ENCODE measurements around the gene ZNF273.
"Not testable (repeated sequence)": the region's sequence is repeated elsewhere in the genome, so short reads cannot be mapped to it uniquely, and the experiment has no call there.

ZNF273 gene

DNA sequence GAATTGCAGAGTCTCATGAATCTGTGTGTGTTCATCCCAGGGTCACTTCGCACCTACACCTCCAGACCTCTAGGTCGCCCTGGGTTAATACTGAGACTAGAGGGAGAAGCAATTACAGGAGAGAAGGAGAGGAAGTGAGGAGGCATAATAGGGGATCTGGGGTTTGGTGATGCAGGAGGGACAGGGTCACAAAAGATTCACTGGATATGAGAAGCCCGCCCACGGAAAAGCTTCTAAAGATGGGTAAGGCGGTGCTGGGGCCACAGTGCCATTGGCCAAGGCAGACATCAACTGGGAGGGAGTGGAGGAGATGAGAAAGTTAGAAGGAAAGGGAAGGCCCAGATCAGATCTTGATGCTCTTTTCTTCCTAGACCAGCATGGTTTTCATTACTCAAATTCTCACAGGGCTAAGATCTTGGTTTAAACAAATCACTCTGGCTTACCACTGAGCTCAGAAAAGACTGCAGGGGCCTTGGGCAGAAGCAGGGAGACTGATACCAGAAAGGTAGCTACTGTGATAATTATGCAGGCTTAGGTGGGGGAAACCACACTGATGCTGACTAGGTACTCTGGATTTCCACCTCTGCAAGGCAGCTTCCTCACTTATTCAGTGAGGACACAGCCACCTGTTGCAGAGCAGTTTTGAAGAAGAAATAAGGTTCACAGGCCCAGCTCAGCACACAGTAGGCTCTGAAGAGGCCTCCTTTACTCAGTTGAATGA lies 17.4 kb upstream of the ZNF273 start:
- Histone ChIP-seq H3K9ac (ENCODE audit: low read depth, low read length) (no peak overlapping the region), H3K36me3 (ENCODE audit: control insufficient read depth, insufficient read depth, low read length) (no peaks in the 10 kb centered on the region), H3K9me3 (ENCODE audit: control insufficient read depth, insufficient read depth, low read length) (no peaks in the 10 kb centered on the region), H3K27me3 (ENCODE audit: control insufficient read depth, insufficient read depth, low read length) (peaks cover 79% of the 10 kb centered on the region), H3K4me3 (ENCODE audit: low read depth, low read length) (no peak overlapping the region), H3K4me1 (ENCODE audit: control insufficient read depth, insufficient read depth, low read length) (peaks cover 4% of the 10 kb centered on the region)

DNA sequence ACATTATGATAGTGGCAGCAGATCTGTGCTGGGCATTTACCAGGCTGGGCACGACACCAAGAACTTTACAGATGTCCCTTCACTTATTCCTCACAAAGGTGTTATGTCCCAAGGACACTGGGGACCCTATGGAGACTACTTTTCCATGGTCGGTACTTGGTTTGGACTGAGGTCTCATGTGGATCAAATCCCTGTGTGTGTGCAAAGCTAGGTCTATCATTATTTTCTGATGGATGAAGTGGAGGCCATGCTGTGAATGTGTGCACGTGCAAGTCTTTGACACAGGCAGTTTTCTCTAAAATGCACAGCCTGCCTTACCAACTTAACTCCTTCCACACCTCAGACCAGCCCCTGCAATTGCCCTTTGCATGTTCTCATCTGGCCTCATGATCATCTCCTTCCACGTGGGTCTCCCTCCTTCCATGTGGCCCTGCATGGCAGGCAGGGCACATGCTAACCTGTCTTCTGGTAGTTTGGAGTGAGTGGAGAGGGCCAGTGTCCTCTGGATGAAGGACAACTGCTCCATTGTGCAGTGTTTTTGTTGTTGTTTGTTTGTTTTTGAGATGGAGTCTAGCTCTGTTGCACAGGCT lies 16.0 kb upstream of the ZNF273 start:
- H3K9ac ChIP-seq (ENCODE audit: low read depth, low read length) = no peak overlapping the region
- H3K36me3 ChIP-seq (ENCODE audit: control insufficient read depth, insufficient read depth, low read length) = no peaks in the 10 kb centered on the region
- no peaks in the 10 kb centered on the region for H3K9me3 ChIP-seq (ENCODE audit: control insufficient read depth, insufficient read depth, low read length)
- peaks cover 77% of the 10 kb centered on the region for H3K27me3 ChIP-seq (ENCODE audit: control insufficient read depth, insufficient read depth, low read length)
- H3K4me1 ChIP-seq (ENCODE audit: control insufficient read depth, insufficient read depth, low read length) = peaks cover under 1% of the 10 kb centered on the region
- H3K4me3 ChIP-seq (ENCODE audit: low read depth, low read length) = no peak overlapping the region

DNA sequence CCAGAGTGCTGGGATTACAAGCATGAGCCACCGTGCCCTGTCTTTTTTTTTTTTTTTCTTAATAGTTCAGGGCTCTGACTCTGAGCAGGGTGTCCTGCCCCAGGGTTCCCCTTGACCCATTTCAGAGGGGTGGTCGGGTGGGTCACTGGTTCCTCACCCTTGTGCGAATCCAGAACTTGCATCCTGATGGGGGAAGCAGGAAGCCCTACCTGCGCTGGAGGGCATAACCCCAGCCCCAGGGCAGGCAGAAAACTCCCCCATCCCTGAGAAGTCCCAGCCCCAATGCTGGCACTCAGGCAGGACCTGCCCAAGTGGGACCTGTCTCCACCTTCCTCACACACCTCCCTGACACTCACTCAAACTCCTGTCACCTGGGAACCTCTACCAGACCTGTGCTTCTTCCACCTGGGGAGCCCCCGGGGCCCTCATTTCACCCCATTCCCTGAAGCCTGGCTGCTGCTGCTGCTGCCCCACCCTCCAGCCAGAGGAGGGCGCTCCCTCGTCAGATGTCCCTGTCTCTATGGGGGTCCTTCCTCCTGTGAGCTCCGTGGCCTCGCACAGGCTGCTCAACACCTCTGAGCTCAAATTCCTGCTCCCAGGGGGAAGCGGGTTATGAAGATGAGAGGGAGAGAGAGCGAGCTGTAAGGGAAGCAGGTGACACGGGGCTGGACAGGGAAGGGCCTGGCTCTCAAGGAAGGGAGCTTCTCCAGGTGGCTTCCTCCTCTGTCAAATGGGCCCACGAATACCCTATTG lies 15.1 kb upstream of the ZNF273 start:
- no peaks in the 10 kb centered on the region for H3K36me3 ChIP-seq (ENCODE audit: control insufficient read depth, insufficient read depth, low read length)
- peaks cover 68% of the 10 kb centered on the region for H3K27me3 ChIP-seq (ENCODE audit: control insufficient read depth, insufficient read depth, low read length)
- peak overlapping the region; percentile 79 for H3K4me3 ChIP-seq (ENCODE audit: low read depth, low read length)
- no peaks in the 10 kb centered on the region for H3K4me1 ChIP-seq (ENCODE audit: control insufficient read depth, insufficient read depth, low read length)
- no peak overlapping the region for H3K9ac ChIP-seq (ENCODE audit: low read depth, low read length)
- no peaks in the 10 kb centered on the region for H3K9me3 ChIP-seq (ENCODE audit: control insufficient read depth, insufficient read depth, low read length)

DNA sequence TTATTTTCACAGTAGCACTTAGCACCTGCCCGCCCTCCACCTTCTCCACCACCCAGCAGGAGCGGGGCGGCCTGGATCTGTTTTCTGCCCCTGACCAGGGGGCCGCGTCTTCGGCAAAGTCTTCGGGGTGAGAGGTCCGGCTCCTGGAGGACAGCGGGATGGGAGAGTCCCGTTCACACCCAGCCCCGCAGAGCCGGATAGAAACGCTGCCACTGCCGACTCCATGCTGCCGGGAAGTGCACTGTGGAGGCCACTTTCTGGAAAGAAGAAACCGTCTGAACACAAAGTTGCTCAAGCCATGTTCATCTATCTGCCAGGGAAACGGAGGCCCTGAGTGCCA lies 14.5 kb upstream of the ZNF273 start:
- Histone ChIP-seq H3K4me3 (ENCODE audit: low read depth, low read length) (peak overlapping the region; percentile 79), H3K36me3 (ENCODE audit: control insufficient read depth, insufficient read depth, low read length) (no peaks in the 10 kb centered on the region), H3K9me3 (ENCODE audit: control insufficient read depth, insufficient read depth, low read length) (no peaks in the 10 kb centered on the region), H3K4me1 (ENCODE audit: control insufficient read depth, insufficient read depth, low read length) (no peaks in the 10 kb centered on the region), H3K9ac (ENCODE audit: low read depth, low read length) (no peak overlapping the region), H3K27me3 (ENCODE audit: control insufficient read depth, insufficient read depth, low read length) (peaks cover 62% of the 10 kb centered on the region)

DNA sequence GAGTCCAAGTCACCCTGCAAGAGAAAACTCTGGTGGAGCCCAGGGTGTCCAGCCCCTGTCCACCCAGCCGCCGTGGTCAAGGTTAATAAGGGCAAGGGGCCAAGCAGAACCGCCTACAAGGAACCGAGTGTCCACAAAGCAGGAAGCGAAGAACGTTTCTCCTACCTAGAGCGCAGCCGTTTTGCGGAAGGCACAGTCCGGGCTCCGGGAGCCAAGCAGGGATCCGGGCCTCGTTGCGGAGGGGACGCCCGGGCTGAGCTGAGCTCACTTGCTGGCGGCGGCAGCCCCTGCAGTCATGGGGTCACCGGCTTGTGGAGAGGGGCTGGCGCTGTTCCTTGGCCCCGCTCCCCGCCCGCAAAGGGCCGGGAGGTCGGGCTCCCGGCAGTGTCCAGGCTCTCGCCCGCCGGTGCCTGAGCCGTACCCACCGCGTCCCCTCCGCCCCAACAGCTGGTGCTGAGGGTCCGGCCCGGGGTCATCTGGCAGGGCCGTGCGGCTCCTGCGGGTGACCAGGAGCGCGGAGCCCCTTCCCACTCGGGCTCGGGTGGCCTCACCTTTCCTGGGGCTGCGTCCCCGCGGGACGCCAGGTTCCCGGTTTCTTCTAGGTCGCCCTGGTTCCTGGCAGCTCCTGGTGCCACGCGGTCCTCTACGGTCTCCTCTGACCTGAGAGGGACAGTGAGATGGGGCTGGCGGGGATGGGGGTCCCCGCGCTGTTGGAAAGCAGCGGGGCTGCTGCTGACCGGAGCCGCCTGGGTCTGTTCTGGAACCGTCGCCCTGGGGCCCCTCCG lies 14.0 kb upstream of the ZNF273 start:
- peak overlapping the region; percentile 79 for H3K4me3 ChIP-seq (ENCODE audit: low read depth, low read length)
- no peaks in the 10 kb centered on the region for H3K36me3 ChIP-seq (ENCODE audit: control insufficient read depth, insufficient read depth, low read length)
- H3K4me1 ChIP-seq (ENCODE audit: control insufficient read depth, insufficient read depth, low read length) = no peaks in the 10 kb centered on the region
- H3K9me3 ChIP-seq (ENCODE audit: control insufficient read depth, insufficient read depth, low read length) = no peaks in the 10 kb centered on the region
- peaks cover 56% of the 10 kb centered on the region for H3K27me3 ChIP-seq (ENCODE audit: control insufficient read depth, insufficient read depth, low read length)
- H3K9ac ChIP-seq (ENCODE audit: low read depth, low read length) = peak overlapping the region; percentile 73

DNA sequence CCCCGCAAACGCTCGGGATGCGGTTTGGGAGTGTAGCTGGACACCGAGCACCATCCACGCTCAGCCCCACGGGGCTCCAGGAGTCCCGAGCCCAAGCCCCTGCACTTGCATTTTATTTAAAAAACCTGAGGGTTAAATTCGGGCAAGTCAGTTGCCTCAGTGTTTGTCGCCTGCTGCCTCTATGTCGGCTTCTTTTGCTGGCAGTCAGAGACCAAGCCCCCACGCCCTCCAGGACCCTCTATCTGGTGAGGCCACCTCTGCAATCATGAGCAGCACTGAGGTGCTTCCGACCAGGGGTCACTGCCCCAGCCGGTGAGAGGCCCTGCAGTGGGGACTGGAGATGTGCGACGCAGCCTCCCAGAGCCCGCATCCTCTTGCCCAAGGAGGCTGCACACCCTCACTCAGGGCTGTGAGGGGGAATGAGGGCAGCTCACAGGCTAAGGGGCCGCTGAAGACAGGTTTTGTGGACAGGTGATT lies 13.3 kb upstream of the ZNF273 start:
- Histone ChIP-seq H3K4me1 (ENCODE audit: control insufficient read depth, insufficient read depth, low read length) (no peaks in the 10 kb centered on the region), H3K4me3 (ENCODE audit: low read depth, low read length) (peak overlapping the region; percentile 79), H3K9ac (ENCODE audit: low read depth, low read length) (peak overlapping the region; percentile 73), H3K36me3 (ENCODE audit: control insufficient read depth, insufficient read depth, low read length) (no peaks in the 10 kb centered on the region), H3K27me3 (ENCODE audit: control insufficient read depth, insufficient read depth, low read length) (peaks cover 50% of the 10 kb centered on the region), H3K9me3 (ENCODE audit: control insufficient read depth, insufficient read depth, low read length) (no peaks in the 10 kb centered on the region)

DNA sequence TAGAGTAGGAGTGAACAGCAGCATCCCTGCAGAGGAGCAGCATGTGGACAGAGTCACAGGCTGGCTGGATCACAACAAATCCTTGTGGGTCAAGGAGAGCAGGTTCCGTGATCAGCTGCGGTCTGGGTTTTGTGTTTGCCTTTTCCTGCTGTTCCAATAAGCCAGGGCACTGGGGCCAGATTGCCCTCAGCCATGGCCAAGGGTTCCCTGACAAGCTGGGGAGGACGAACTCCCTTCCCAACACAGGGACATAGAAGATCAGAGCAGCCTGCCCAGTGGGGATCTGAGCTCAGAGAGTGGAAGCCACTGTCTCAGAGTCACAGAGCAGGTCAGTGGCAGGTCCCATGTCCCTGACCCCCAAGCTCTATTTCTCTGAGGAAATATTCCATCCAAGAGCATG lies 12.8 kb upstream of the ZNF273 start:
- peaks cover 44% of the 10 kb centered on the region for H3K27me3 ChIP-seq (ENCODE audit: control insufficient read depth, insufficient read depth, low read length)
- H3K4me1 ChIP-seq (ENCODE audit: control insufficient read depth, insufficient read depth, low read length); H3K9ac ChIP-seq (ENCODE audit: low read depth, low read length); H3K36me3 ChIP-seq (ENCODE audit: control insufficient read depth, insufficient read depth, low read length); H3K9me3 ChIP-seq (ENCODE audit: control insufficient read depth, insufficient read depth, low read length); H3K4me3 ChIP-seq (ENCODE audit: low read depth, low read length): not testable (repeated sequence)

DNA sequence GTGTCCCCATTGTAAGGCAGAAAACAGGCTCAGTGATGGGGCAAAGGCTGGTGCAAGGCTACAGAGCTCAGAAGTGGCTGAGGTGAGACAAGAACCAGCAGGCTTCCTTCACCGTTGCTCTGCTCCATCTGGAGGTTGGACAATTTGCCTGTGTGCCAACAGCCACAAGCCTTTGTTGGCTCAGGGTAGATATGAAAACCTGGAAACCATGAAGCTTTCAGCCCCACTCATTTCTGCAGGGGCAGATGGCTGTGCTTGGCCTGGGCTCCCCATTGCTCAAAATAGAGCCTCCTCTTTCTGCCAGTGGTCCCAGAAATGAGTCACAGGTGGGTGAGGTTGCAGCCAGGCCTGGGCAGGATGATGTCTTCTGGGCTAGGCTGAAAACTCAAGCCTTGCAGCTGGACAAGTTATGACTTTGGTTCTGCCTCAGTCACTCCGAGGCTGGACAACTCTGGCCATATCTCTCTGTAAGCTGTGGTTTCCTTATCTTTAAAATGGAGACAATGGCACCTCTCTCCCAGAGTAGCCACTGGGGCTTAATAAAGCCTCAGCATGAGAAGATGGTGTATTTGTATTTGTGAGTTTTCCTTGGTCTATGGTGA lies 12.2 kb upstream of the ZNF273 start:
- no peak overlapping the region for H3K9ac ChIP-seq (ENCODE audit: low read depth, low read length)
- H3K36me3 ChIP-seq (ENCODE audit: control insufficient read depth, insufficient read depth, low read length) = no peaks in the 10 kb centered on the region
- H3K9me3 ChIP-seq (ENCODE audit: control insufficient read depth, insufficient read depth, low read length) = no peaks in the 10 kb centered on the region
- peaks cover 42% of the 10 kb centered on the region for H3K27me3 ChIP-seq (ENCODE audit: control insufficient read depth, insufficient read depth, low read length)
- H3K4me3 ChIP-seq (ENCODE audit: low read depth, low read length) = no peak overlapping the region
- no peaks in the 10 kb centered on the region for H3K4me1 ChIP-seq (ENCODE audit: control insufficient read depth, insufficient read depth, low read length)

DNA sequence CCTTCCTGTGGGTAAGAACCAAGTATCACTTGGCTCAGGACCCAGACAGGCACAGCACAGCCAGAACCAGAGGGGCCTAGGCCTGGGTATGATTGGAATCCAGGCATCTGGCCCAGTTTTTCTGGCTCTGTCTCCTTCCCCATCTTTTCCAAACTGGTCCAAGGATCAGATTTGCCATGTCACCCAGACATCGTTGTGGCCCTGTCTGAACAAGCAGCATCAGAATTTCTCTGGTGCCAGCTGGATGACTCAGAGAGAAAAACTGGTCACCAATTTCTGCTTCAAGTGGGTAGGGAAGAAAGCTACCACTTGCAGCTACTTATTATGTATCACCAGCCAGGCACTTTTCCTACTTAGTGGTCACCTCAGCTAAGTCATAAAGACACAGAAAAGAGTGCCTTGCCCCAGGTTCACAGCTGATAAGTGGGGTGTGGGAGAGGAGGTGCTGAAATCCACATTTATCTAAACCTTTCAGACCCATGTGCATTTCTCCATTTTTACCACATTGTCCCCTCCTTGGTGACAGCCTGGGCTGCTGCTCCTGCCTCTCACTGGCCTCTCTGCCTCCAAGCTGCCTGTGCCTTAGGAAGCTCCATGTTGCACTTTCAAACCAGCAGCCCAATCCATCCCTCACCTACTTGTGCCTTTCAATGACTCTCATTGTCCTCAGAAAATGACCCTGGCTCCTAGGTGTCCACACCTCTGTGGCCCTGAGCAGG lies 11.6 kb upstream of the ZNF273 start:
- H3K9me3 ChIP-seq (ENCODE audit: control insufficient read depth, insufficient read depth, low read length); H3K4me1 ChIP-seq (ENCODE audit: control insufficient read depth, insufficient read depth, low read length); H3K9ac ChIP-seq (ENCODE audit: low read depth, low read length); H3K36me3 ChIP-seq (ENCODE audit: control insufficient read depth, insufficient read depth, low read length); H3K4me3 ChIP-seq (ENCODE audit: low read depth, low read length): not testable (repeated sequence)
- H3K27me3 ChIP-seq (ENCODE audit: control insufficient read depth, insufficient read depth, low read length) = peaks cover 42% of the 10 kb centered on the region

DNA sequence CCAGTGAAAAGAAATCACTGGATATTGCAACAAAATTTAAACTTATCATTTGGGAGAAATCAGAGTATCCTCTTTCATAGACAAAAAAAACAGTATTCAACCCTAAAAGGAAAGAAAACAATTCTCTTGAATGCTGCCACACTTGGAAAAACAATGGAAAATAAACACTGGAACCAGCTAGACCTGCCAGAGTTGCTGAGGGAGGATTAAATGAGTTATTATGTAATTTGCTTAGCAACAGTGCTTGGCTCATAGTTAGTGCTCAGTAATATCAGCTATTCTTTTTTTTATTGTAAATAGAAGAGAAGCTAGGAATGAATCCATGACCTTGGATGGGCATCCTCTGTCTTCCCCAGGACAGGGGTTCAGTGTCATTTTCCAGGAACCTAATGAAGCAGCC lies 11.0 kb upstream of the ZNF273 start:
- Histone ChIP-seq H3K9ac (ENCODE audit: low read depth, low read length) (no peak overlapping the region), H3K4me1 (ENCODE audit: control insufficient read depth, insufficient read depth, low read length) (no peaks in the 10 kb centered on the region), H3K27me3 (ENCODE audit: control insufficient read depth, insufficient read depth, low read length) (peaks cover 38% of the 10 kb centered on the region), H3K9me3 (ENCODE audit: control insufficient read depth, insufficient read depth, low read length) (no peaks in the 10 kb centered on the region), H3K36me3 (ENCODE audit: control insufficient read depth, insufficient read depth, low read length) (no peaks in the 10 kb centered on the region), H3K4me3 (ENCODE audit: low read depth, low read length) (no peak overlapping the region)

All from iPS-15b (cell line).